Measurements from ENCODE around the gene ZBP1. TPM values are rescaled to one million over a fixed set of nuclear protein-coding genes. Genes with fewer than 3 reads are reported as not detected.

Gene ZBP1
- total RNA-seq, 3 donors from 2014 or later = 0.73 to 2.4 TPM; not detected in 1

- Histone ChIP-seq H3K27ac (no peak overlapping the region), H3K36me3 (no peaks in the 10 kb centered on the region), H3K4me1 (no peaks in the 10 kb centered on the region), H3K4me3 (no peak overlapping the region), H3K27me3 (no peaks in the 10 kb centered on the region), H3K9me3 (no peaks in the 10 kb centered on the region)
- intact Hi-C loops (cut with DNase I; ENCODE audit: low total_unique reads) = no loop called here
- TF ChIP-seq POLR2AphosphoS5 (IDR thresholded peaks at IDR 0.05) (no peak), POLR2A (IDR thresholded peaks at IDR 0.05) (no peak)
- TF ChIP-seq, protein P1, sequence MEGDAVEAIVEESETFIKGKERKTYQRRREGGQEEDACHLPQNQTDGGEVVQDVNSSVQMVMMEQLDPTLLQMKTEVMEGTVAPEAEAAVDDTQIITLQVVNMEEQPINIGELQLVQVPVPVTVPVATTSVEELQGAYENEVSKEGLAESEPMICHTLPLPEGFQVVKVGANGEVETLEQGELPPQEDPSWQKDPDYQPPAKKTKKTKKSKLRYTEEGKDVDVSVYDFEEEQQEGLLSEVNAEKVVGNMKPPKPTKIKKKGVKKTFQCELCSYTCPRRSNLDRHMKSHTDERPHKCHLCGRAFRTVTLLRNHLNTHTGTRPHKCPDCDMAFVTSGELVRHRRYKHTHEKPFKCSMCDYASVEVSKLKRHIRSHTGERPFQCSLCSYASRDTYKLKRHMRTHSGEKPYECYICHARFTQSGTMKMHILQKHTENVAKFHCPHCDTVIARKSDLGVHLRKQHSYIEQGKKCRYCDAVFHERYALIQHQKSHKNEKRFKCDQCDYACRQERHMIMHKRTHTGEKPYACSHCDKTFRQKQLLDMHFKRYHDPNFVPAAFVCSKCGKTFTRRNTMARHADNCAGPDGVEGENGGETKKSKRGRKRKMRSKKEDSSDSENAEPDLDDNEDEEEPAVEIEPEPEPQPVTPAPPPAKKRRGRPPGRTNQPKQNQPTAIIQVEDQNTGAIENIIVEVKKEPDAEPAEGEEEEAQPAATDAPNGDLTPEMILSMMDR (IDR thresholded peaks at IDR 0.05) = no peak
- no peak for DNase-seq (ENCODE audit: low spot score in 2 of 2)
Measured at GRCh38 chr20:57612916-57613315, 7.3 kb downstream of the ZBP1 start.

DNA sequence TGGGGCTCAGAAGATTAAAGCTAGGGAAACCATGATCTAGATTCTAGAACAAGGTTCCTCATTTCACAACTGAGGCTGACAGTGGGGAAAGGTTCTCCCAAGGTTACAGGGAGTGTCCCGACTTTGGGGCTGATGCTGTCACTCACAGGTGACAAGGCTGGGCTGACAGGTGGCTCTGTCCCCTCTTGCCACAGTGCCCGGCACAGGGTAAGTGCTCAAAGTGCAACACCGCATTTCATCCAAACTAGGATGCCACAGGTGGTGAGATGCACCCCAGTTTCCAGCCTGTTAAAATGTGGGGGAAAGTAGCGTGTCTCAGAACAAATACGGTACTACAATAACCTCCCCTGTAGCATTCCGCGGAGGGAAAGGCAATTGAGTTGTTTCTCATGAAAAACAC lies 7.8 kb downstream of the ZBP1 start:
- H3K4me1 ChIP-seq = no peaks in the 10 kb centered on the region
- no peak overlapping the region for H3K4me3 ChIP-seq
- H3K27me3 ChIP-seq = no peaks in the 10 kb centered on the region
- intact Hi-C loops (cut with DNase I; ENCODE audit: low total_unique reads) = no loop called here
- no peak for DNase-seq (ENCODE audit: low spot score in 2 of 2)
- no peaks in the 10 kb centered on the region for H3K36me3 ChIP-seq
- no peaks in the 10 kb centered on the region for H3K9me3 ChIP-seq
- TF ChIP-seq, protein P1 (IDR thresholded peaks at IDR 0.05) = no peak
- TF ChIP-seq POLR2A (IDR thresholded peaks at IDR 0.05) (no peak), POLR2AphosphoS5 (IDR thresholded peaks at IDR 0.05) (no peak)
- no peak overlapping the region for H3K27ac ChIP-seq

- Histone ChIP-seq H3K27ac (no peak overlapping the region), H3K27me3 (no peaks in the 10 kb centered on the region), H3K4me3 (no peak overlapping the region), H3K4me1 (no peaks in the 10 kb centered on the region), H3K9me3 (no peaks in the 10 kb centered on the region), H3K36me3 (no peaks in the 10 kb centered on the region)
- intact Hi-C loops (cut with DNase I; ENCODE audit: low total_unique reads) = no loop called here
- DNase-seq (ENCODE audit: low spot score in 2 of 2) = no peak
- TF ChIP-seq, protein P1 (IDR thresholded peaks at IDR 0.05) = no peak
- TF ChIP-seq POLR2AphosphoS5 (IDR thresholded peaks at IDR 0.05) (no peak), POLR2A (IDR thresholded peaks at IDR 0.05) (no peak)
Measured at GRCh38 chr20:57611586-57612311, 8.5 kb downstream of the ZBP1 start.

- Histone ChIP-seq H3K36me3 (no peaks in the 10 kb centered on the region), H3K9me3 (no peaks in the 10 kb centered on the region), H3K27ac (no peak overlapping the region), H3K4me3 (no peak overlapping the region), H3K4me1 (no peaks in the 10 kb centered on the region), H3K27me3 (no peaks in the 10 kb centered on the region)
- TF ChIP-seq, protein P1 (IDR thresholded peaks at IDR 0.05) = no peak
- TF ChIP-seq POLR2A (IDR thresholded peaks at IDR 0.05) = no peak
- TF ChIP-seq POLR2AphosphoS5 (IDR thresholded peaks at IDR 0.05) = no peak
- DNase-seq (ENCODE audit: low spot score in 2 of 2) = peak in 1 of 2 donors; percentile 27
- intact Hi-C loops (cut with DNase I; ENCODE audit: low total_unique reads) = no loop called here
Measured at GRCh38 chr20:57610261-57610952, 9.8 kb downstream of the ZBP1 start.

DNA sequence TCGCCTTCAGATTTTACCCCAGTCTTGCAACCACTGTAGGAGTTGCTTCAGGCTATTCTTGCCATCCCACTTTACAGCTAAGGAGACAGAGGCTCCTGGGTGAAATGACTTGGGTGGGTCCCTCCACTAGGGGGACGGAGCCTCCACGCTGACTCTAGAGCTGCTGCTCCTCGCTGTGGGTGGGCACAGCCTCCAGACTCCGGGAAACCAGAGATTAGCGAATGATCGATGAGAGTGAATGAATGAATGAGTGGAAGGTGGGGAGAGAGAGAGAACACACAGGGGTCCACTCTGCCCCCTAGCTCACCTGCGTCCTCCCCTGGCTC lies 10.4 kb downstream of the ZBP1 start:
- intact Hi-C loops (cut with DNase I; ENCODE audit: low total_unique reads) = no loop called here
- Histone ChIP-seq H3K27ac (no peak overlapping the region), H3K36me3 (no peaks in the 10 kb centered on the region), H3K27me3 (no peaks in the 10 kb centered on the region), H3K4me3 (no peak overlapping the region), H3K9me3 (no peaks in the 10 kb centered on the region), H3K4me1 (no peaks in the 10 kb centered on the region)
- TF ChIP-seq, protein P1 (IDR thresholded peaks at IDR 0.05) = no peak
- no peak for TF ChIP-seq POLR2A (IDR thresholded peaks at IDR 0.05)
- no peak for TF ChIP-seq POLR2AphosphoS5 (IDR thresholded peaks at IDR 0.05)
- DNase-seq (ENCODE audit: low spot score in 2 of 2) = no peak

All from breast epithelium (tissue), 4 donors.